OCI-M2 (cell line): ENCODE results near the gene XDH.

Experiments used
- DNase-seq: peaks from one replicate; lab custom pipeline; 2025; ENCODE audit not compliant: unreplicated experiment; lab: John Stamatoyannopoulos, UW

XDH gene

GRCh38 chr2:31333046-31333445, 81.5 kb downstream of the XDH start:
- DNase-seq: no peak

- no peak for DNase-seq
Observed at GRCh38 chr2:31332521-31332920, 82.0 kb downstream of the XDH start.

GRCh38 chr2:31331156-31331555, 83.4 kb downstream of the XDH start:
- DNase-seq: no peak

- DNase-seq: no peak
Observed at GRCh38 chr2:31329081-31329625, 85.4 kb downstream of the XDH start.

- no peak for DNase-seq
Observed at GRCh38 chr2:31328026-31328425, 86.5 kb downstream of the XDH start.

GRCh38 chr2:31327505-31327904, 87.0 kb downstream of the XDH start:
- no peak for DNase-seq

GRCh38 chr2:31324016-31324633, 90.4 kb downstream of the XDH start:
- no peak for DNase-seq

GRCh38 chr2:31322371-31322770, 92.2 kb downstream of the XDH start:
- DNase-seq: no peak

GRCh38 chr2:31319406-31320175, 95.0 kb downstream of the XDH start:
- no peak for DNase-seq

- no peak for DNase-seq
Observed at GRCh38 chr2:31318361-31319336, 95.9 kb downstream of the XDH start.

GRCh38 chr2:31317396-31317795, 97.1 kb downstream of the XDH start:
- no peak for DNase-seq

- no peak for DNase-seq
Observed at GRCh38 chr2:31314761-31315160, 99.8 kb downstream of the XDH start.

- DNase-seq: no peak
Observed at GRCh38 chr2:31312898-31313297, 101.6 kb downstream of the XDH start.

GRCh38 chr2:31304816-31305215, 109.7 kb downstream of the XDH start:
- no peak for DNase-seq

- DNase-seq: no peak
Observed at GRCh38 chr2:31302940-31303563, 111.5 kb downstream of the XDH start.

GRCh38 chr2:31300309-31300708, 114.2 kb downstream of the XDH start:
- DNase-seq: no peak

- DNase-seq: no peak
Observed at GRCh38 chr2:31299547-31299946, 115.0 kb downstream of the XDH start.

GRCh38 chr2:31297751-31298150, 116.8 kb downstream of the XDH start:
- no peak for DNase-seq

GRCh38 chr2:31296641-31297287, 117.8 kb downstream of the XDH start:
- DNase-seq: no peak

GRCh38 chr2:31294196-31294595, 120.3 kb downstream of the XDH start:
- DNase-seq: no peak
